ENCODE results near the gene ZRANB3. TPM values are rescaled to one million over a fixed set of nuclear protein-coding genes. Genes with fewer than 3 reads are reported as not detected.

ZRANB3 gene
- total and polyA plus RNA-seq, 2 of the 13 experiments (the other 11 are each of a cell fraction or from before 2014, with no cell fraction given): 5.8 to 25.2 TPM

DNA sequence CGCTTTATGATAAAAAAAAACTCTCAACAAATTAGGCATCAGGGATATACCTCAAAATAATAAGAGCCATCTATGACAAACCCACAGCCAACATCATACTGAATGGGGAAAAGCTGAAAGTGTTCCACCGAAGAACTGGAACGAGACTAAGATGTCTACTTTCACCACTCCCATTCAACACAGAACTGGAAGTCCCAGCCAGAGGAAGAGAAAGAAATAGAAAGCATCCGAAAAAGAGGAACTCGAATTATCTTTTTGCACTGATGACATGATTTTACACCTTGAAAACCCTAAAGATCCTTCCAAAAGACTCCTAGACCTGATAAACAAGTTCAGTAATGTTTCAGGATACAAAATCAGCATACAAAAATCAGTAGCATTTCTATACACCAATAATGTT, 121.6 kb downstream of the ZRANB3 start:
- TF ChIP-seq ARNTL (CRISPR knock-in tag; IDR thresholded peaks at IDR 0.05) (no peak), TFDP2 (CRISPR knock-in tag; IDR thresholded peaks at IDR 0.05) (no peak), HNRNPLL (IDR thresholded peaks at IDR 0.05; ENCODE audit: low read depth, low read length, poor library complexity, severe bottlenecking) (no peak), FOXA3 (CRISPR knock-in tag; IDR thresholded peaks at IDR 0.05) (no peak), NR2C2 (CRISPR knock-in tag; IDR thresholded peaks at IDR 0.05; ENCODE audit: borderline replicate concordance) (no peak), HOMEZ (CRISPR knock-in tag; IDR thresholded peaks at IDR 0.05; ENCODE audit: low read depth) (no peak)
- TF ChIP-seq, protein P1, sequence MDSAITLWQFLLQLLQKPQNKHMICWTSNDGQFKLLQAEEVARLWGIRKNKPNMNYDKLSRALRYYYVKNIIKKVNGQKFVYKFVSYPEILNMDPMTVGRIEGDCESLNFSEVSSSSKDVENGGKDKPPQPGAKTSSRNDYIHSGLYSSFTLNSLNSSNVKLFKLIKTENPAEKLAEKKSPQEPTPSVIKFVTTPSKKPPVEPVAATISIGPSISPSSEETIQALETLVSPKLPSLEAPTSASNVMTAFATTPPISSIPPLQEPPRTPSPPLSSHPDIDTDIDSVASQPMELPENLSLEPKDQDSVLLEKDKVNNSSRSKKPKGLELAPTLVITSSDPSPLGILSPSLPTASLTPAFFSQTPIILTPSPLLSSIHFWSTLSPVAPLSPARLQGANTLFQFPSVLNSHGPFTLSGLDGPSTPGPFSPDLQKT (CRISPR knock-in tag; IDR thresholded peaks at IDR 0.05; ENCODE audit: borderline replicate concordance): no peak
- TF ChIP-seq, protein P2, sequence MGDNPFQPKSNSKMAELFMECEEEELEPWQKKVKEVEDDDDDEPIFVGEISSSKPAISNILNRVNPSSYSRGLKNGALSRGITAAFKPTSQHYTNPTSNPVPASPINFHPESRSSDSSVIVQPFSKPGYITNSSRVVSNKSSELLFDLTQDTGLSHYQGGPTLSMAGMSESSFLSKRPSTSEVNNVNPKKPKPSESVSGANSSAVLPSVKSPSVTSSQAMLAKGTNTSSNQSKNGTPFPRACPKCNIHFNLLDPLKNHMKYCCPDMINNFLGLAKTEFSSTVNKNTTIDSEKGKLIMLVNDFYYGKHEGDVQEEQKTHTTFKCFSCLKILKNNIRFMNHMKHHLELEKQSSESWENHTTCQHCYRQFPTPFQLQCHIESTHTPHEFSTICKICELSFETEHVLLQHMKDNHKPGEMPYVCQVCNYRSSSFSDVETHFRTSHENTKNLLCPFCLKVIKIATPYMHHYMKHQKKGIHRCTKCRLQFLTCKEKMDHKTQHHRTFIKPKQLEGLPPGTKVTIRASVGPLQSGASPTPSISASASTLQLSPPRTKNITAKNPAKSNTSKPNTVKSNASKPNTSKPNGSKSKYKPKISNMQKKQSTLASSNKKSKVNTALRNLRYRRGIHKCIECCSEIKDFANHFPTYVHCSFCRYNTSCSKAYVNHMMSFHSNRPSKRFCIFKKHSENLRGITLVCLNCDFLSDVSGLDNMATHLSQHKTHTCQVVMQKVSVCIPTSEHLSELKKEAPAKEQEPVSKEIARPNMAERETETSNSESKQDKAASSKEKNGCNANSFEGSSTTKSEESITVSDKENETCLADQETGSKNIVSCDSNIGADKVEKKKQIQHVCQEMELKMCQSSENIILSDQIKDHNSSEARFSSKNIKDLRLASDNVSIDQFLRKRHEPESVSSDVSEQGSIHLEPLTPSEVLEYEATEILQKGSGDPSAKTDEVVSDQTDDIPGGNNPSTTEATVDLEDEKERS (CRISPR knock-in tag; IDR thresholded peaks at IDR 0.05): no peak
- TF ChIP-seq, protein P3, sequence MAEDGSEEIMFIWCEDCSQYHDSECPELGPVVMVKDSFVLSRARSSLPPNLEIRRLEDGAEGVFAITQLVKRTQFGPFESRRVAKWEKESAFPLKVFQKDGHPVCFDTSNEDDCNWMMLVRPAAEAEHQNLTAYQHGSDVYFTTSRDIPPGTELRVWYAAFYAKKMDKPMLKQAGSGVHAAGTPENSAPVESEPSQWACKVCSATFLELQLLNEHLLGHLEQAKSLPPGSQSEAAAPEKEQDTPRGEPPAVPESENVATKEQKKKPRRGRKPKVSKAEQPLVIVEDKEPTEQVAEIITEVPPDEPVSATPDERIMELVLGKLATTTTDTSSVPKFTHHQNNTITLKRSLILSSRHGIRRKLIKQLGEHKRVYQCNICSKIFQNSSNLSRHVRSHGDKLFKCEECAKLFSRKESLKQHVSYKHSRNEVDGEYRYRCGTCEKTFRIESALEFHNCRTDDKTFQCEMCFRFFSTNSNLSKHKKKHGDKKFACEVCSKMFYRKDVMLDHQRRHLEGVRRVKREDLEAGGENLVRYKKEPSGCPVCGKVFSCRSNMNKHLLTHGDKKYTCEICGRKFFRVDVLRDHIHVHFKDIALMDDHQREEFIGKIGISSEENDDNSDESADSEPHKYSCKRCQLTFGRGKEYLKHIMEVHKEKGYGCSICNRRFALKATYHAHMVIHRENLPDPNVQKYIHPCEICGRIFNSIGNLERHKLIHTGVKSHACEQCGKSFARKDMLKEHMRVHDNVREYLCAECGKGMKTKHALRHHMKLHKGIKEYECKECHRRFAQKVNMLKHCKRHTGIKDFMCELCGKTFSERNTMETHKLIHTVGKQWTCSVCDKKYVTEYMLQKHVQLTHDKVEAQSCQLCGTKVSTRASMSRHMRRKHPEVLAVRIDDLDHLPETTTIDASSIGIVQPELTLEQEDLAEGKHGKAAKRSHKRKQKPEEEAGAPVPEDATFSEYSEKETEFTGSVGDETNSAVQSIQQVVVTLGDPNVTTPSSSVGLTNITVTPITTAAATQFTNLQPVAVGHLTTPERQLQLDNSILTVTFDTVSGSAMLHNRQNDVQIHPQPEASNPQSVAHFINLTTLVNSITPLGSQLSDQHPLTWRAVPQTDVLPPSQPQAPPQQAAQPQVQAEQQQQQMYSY (CRISPR knock-in tag; IDR thresholded peaks at IDR 0.05): no peak
- TF ChIP-seq, protein P4, sequence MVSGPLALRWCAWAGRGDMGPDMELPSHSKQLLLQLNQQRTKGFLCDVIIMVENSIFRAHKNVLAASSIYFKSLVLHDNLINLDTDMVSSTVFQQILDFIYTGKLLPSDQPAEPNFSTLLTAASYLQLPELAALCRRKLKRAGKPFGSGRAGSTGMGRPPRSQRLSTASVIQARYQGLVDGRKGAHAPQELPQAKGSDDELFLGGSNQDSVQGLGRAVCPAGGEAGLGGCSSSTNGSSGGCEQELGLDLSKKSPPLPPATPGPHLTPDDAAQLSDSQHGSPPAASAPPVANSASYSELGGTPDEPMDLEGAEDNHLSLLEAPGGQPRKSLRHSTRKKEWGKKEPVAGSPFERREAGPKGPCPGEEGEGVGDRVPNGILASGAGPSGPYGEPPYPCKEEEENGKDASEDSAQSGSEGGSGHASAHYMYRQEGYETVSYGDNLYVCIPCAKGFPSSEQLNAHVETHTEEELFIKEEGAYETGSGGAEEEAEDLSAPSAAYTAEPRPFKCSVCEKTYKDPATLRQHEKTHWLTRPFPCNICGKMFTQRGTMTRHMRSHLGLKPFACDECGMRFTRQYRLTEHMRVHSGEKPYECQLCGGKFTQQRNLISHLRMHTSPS (CRISPR knock-in tag; IDR thresholded peaks at IDR 0.05; ENCODE audit: low read depth): no peak
- Histone ChIP-seq H3K4me3 (replicated peaks in 1 of 3; ENCODE audit: insufficient read depth in 1 of 3, low read depth in 2 of 3, low read length in 3 of 3) (no peak overlapping the region), H4K20me1 (ENCODE audit: insufficient read depth, low read length) (no peaks in the 10 kb centered on the region), H3K79me2 (ENCODE audit: insufficient read depth, low read length) (no peaks in the 10 kb centered on the region), H3K27ac (ENCODE audit: extremely low read length, insufficient read depth, low read length) (no peak overlapping the region), H3K27me3 (ENCODE audit: control insufficient read depth in 1 of 2, insufficient read depth in 2 of 2, low read length in 2 of 2) (no peaks in the 10 kb centered on the region), H3K36me3 (replicated peaks in 1 of 2; ENCODE audit: control insufficient read depth in 1 of 2, insufficient read depth in 2 of 2, low read length in 2 of 2) (no peaks in the 10 kb centered on the region), H3K9ac (ENCODE audit: insufficient read depth, low read depth, low read length) (no peak overlapping the region), H3K9me3 (ENCODE audit: low read length) (no peaks in the 10 kb centered on the region), H2AFZ (ENCODE audit: low read length) (no peak overlapping the region), H3K4me2 (ENCODE audit: low read depth, low read length) (no peak overlapping the region), H3K4me1 (ENCODE audit: insufficient read depth, low read length) (peaks cover 6% of the 10 kb centered on the region; the same call in 1 of the 2 replicates)
- no peak for FAIRE-seq
- no peak for DNase-seq (ENCODE audit: low spot score)
- intact Hi-C loops (cut with micrococcal nuclease; ENCODE audit: unreplicated experiment): no loop called here
- POLR2A ChIA-PET: no interaction called here
- CTCF ChIA-PET (ENCODE audit: low intra/inter-chr PET ratio, low total read pairs): no interaction called here
- no peak for ATAC-seq
- no TSS peak for BruUV-seq (replicated peaks)
- WGBS (ENCODE audit: low lambda C conversion rate): 92% methylated on average over 5 of the region's 5 CpGs
- in situ Hi-C loops (cut with HindIII; ENCODE audit: extremely low pct_ligation_motif_present, low pct_unique_long_range_greater_than_20kb): no loop called here

Data from HepG2 (cell line).